ENCODE data around the gene ZMYND10. TPM values are rescaled to one million over a fixed set of nuclear protein-coding genes. Genes with fewer than 3 reads are reported as not detected.

ZMYND10 gene
- polyA plus RNA-seq, 1 experiment, result 0.87 TPM

- no peak for DNase-seq (ENCODE audit: low read depth, low spot score)
- POLR2A ChIA-PET, result no interaction called here
- Histone ChIP-seq H3K27ac (ENCODE audit: low read depth, low read length) (no peak overlapping the region), H3K4me3 (ENCODE audit: low read depth, low read length) (no peak overlapping the region), H3K9me3 (ENCODE audit: control insufficient read depth, insufficient read depth, low read length) (peaks cover 5% of the 10 kb centered on the region; the same call in 1 of the 2 replicates), H3K27me3 (ENCODE audit: control insufficient read depth, insufficient read depth, low read length) (no peaks in the 10 kb centered on the region)
- TF ChIP-seq, protein P1, sequence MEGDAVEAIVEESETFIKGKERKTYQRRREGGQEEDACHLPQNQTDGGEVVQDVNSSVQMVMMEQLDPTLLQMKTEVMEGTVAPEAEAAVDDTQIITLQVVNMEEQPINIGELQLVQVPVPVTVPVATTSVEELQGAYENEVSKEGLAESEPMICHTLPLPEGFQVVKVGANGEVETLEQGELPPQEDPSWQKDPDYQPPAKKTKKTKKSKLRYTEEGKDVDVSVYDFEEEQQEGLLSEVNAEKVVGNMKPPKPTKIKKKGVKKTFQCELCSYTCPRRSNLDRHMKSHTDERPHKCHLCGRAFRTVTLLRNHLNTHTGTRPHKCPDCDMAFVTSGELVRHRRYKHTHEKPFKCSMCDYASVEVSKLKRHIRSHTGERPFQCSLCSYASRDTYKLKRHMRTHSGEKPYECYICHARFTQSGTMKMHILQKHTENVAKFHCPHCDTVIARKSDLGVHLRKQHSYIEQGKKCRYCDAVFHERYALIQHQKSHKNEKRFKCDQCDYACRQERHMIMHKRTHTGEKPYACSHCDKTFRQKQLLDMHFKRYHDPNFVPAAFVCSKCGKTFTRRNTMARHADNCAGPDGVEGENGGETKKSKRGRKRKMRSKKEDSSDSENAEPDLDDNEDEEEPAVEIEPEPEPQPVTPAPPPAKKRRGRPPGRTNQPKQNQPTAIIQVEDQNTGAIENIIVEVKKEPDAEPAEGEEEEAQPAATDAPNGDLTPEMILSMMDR (IDR thresholded peaks at IDR 0.05; ENCODE audit: low read depth, low read length), result no peak
- CTCF ChIA-PET, result interaction anchor here (1.3 to 1.8 kb wide), 2 partner anchors 188 to 195 kb away, joined by 5 read pairs; no protein-coding TSS in a partner anchor
Measured at GRCh38 chr3:50354186-50354764, 8.7 kb upstream of the ZMYND10 start.

GRCh38 chr3:50353245-50354004 is 7.9 kb upstream of the ZMYND10 start:
- Histone ChIP-seq H3K27ac (ENCODE audit: low read depth, low read length) (no peak overlapping the region), H3K4me3 (ENCODE audit: low read depth, low read length) (no peak overlapping the region), H3K9me3 (ENCODE audit: control insufficient read depth, insufficient read depth, low read length) (no peaks in the 10 kb centered on the region; the same call in 1 of the 2 replicates), H3K27me3 (ENCODE audit: control insufficient read depth, insufficient read depth, low read length) (no peaks in the 10 kb centered on the region)
- CTCF ChIA-PET, result interaction anchor here (0.8 to 1.8 kb wide), 4 partner anchors 8 to 196 kb away, joined by 3 to 5 read pairs (median 4); no protein-coding TSS in a partner anchor
- POLR2A ChIA-PET, result no interaction called here
- TF ChIP-seq, protein P1 (IDR thresholded peaks at IDR 0.05; ENCODE audit: low read depth, low read length), result no peak
- DNase-seq (ENCODE audit: low read depth, low spot score), result no peak

GRCh38 chr3:50352781-50353180 is 7.2 kb upstream of the ZMYND10 start:
- DNase-seq (ENCODE audit: low read depth, low spot score), result no peak
- Histone ChIP-seq H3K27ac (ENCODE audit: low read depth, low read length) (no peak overlapping the region), H3K9me3 (ENCODE audit: control insufficient read depth, insufficient read depth, low read length) (no peaks in the 10 kb centered on the region), H3K4me3 (ENCODE audit: low read depth, low read length) (no peak overlapping the region), H3K27me3 (ENCODE audit: control insufficient read depth, insufficient read depth, low read length) (no peaks in the 10 kb centered on the region)
- ChIA-PET CTCF (interaction anchor here (0.8 to 1.8 kb wide), 4 partner anchors 8 to 1037 kb away, joined by 3 to 11 read pairs (median 4); no protein-coding TSS in a partner anchor), POLR2A (no interaction called here)
- TF ChIP-seq, protein P1 (IDR thresholded peaks at IDR 0.05; ENCODE audit: low read depth, low read length), result peak; percentile 34; the same call in 1 of the 2 replicates

GRCh38 chr3:50351323-50351697 is 5.8 kb upstream of the ZMYND10 start:
- Histone ChIP-seq H3K27ac (ENCODE audit: low read depth, low read length) (no peak overlapping the region), H3K4me3 (ENCODE audit: low read depth, low read length) (peak overlapping the region; percentile 97), H3K27me3 (ENCODE audit: control insufficient read depth, insufficient read depth, low read length) (no peaks in the 10 kb centered on the region), H3K9me3 (ENCODE audit: control insufficient read depth, insufficient read depth, low read length) (no peaks in the 10 kb centered on the region)
- TF ChIP-seq, protein P1 (IDR thresholded peaks at IDR 0.05; ENCODE audit: low read depth, low read length), result no peak
- no peak for DNase-seq (ENCODE audit: low read depth, low spot score)
- ChIA-PET POLR2A (interaction anchor here (1.4 to 1.8 kb wide), 2 partner anchors 23 to 52 kb away, joined by 3 to 5 read pairs; partner anchors contain the start of genes HYAL3, NAA80 and TUSC2), CTCF (interaction anchor here (6.6 to 6.7 kb wide), 2 partner anchors 192 to 199 kb away, joined by 53 to 76 read pairs; no protein-coding TSS in a partner anchor)
